Measurements from ENCODE around the gene MGAT5B.

The MGAT5B gene

DNA sequence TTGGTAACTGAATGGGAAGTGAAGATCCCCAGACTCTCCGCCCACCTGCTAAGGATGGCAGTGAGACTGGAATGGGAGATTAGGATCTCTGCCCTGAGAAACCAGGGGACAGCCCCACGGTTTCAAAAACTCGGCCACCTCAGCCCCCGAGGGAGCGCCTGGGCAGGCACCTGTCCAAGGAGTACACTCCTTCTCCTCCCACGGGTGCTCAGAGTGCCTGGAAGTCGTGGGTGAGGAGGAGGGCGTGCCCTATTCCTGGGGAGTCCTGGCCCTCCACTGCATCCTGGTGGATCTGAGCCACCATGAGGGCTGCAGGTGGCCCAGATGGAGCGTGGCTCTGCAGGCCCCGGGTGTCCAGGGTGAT is 78.5 kb downstream of the MGAT5B start:
- no peak for DNase-seq (ENCODE audit: low read depth in 2 of 2, low spot score in 1 of 2)

DNA sequence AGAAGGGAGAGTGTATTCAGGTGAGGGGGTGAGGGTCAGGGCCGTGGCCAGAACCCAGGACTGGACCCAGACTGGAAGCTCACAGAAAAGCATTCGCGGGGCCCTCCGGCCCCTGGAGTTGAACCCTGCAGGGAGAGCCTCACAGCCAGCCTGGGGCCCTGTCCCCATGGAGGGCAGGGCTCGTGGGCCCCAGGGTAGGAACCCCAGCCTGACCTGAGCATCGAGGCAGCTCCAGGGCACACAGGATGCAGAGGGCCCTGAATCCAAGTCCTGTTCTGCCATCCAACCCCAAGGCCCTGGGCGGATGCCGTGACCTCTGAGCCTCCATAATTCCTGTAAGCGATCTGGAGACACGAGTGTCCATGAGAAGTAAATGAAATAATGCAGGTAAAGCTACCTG is 79.1 kb downstream of the MGAT5B start:
- DNase-seq (ENCODE audit: low read depth in 2 of 2, low spot score in 1 of 2), result no peak

DNA sequence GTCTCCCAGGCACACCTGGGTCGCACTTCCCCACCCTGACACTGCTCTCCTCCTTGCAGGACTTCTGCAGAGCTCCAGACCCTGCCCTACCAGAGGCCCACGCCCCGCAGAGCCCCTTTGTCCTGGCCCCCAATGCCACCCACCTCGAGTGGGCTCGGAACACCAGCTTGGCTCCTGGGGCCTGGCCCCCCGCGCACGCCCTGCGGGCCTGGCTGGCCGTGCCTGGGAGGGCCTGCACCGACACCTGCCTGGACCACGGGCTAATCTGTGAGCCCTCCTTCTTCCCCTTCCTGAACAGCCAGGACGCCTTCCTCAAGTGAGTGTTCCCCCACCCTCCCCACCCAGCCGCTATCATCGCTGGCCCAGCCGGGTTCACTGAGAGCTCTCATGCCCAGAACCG is 79.6 kb downstream of the MGAT5B start:
- DNase-seq (ENCODE audit: low read depth in 2 of 2, low spot score in 1 of 2), result no peak

DNA sequence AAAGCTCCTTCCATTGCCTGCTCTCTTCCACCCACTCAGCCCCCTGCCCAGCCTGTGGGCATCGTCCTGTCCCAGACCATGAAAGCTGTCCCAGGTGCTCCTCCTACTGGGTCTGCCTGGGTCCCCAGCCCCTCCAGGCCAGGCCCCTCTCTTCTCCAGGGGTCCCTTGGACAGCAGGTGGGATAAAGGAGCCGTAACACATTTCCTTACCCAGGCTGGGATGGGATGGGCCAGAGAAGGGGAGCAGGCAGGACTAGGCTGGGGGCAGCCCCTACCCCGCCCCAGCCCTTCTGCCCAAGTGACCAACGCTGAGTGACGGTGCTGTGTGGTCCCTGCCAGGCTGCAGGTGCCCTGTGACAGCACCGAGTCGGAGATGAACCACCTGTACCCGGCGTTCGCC is 80.1 kb downstream of the MGAT5B start:
- no peak for DNase-seq (ENCODE audit: low read depth in 2 of 2, low spot score in 1 of 2)

DNA sequence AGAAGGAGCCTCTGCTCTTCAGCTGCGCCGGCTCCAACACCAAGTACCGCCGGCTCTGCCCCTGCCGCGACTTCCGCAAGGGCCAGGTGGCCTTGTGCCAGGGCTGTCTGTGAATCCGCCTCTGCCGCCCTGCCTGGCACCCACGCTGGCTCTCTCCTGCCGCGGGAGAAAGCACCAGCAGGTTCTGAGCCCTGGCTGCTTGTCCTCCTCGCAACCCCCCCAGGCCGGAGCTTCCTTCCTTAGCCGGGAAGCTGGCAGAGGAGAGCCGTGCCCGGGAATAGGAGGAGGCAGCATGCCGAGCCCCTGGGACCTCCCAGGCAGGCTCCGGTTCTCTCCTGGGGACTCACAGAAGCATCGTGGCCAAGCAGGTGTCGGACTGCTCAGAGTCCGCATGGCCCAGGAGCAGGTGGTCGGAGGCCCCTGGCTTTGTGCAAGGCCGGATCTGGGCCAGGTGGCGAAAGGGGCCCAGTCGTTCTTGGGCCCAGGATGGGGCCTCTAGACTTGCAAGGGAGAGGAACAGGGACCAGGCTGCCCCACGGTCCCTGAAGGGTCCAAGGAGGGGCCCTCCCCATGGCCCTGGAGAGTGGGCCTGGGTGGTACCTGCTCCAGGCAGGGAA is 80.6 kb downstream of the MGAT5B start:
- no peak for DNase-seq (ENCODE audit: low read depth in 2 of 2, low spot score in 1 of 2)

DNA sequence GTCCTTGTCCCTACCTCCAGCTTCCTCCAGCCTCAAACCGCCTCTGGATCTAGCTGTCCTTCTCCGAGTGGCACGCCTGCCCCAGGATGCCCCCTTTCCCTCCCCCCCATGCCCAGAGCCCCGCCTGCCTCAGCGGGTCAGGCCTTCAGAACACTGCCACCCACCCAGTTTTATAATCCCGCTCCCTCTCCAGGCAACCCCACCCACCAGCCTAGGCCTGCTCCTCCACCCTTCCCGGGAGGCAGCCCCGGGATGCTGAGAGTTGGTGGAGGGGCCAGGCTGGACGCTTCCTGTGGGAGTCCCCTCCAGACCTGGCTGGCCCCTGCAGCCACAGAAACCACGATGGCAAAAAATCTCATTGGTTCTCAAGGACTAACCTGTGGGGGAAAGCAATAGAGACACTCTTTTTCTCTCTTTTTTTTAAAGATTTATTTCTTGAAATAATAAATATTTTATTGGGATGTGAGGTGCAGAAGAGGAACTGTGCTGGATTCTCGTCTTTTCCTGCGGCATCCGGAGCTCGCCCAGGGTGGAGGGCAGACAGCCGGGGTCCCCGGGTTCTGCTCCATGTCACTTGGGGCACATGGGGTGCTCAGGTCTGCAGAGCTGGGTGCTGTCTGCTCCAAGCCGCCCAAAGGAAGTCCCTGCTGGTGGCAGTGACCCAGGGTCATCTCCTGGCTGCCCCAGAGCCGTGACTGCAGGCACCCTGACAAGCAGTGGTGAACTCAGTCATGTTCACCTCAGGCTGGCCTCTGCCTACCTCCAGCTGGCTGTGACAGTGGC is 81.9 kb downstream of the MGAT5B start:
- no peak for DNase-seq (ENCODE audit: low read depth in 2 of 2, low spot score in 1 of 2)

DNA sequence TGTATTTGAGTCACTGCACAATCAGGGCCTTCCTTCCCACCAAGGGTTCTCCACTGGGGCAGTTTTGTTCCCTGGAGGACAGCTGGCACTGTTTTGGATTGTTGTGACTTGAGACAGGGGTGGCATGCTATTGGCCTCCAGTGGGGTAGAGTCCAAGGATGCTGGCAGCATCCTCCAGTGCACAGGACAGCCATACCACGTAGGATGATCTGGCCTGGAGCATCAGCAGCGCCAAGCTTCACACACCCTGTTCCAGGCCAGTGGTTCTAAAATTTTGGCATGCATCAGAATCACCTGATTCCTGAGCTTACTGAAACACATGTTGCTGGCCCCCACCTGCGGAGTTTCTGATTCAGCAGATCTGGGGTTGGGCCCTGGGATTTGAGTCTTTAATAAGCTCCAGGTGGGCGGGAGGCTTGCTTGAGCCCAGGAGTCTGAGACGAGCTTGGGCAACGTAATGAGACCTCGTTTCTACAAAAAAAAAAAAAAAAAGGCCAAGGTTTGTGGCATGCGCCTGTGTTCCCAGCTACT is 83.2 kb downstream of the MGAT5B start:
- no peak for DNase-seq (ENCODE audit: low read depth in 2 of 2, low spot score in 1 of 2)

DNA sequence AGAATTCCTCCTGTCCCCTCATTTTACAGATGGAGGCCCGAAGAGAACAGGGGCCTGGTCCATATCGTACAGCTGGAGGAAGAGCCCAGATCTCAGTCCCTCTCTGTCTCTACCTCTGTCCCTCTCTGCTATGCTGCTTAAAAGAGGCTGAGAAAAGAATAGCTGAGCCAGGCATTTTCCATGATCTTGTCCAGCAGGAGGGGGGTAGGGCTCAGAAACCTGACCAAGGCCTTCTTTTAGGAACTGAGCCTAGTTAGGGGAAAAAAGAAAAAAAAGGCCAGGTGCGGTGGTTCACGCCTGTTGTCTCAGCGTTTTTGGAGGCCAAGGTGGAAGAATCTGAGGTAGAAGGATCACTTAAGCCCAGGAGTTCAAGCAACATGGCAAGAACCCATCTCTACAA is 84.2 kb downstream of the MGAT5B start:
- no peak for DNase-seq (ENCODE audit: low read depth in 2 of 2, low spot score in 1 of 2)

DNA sequence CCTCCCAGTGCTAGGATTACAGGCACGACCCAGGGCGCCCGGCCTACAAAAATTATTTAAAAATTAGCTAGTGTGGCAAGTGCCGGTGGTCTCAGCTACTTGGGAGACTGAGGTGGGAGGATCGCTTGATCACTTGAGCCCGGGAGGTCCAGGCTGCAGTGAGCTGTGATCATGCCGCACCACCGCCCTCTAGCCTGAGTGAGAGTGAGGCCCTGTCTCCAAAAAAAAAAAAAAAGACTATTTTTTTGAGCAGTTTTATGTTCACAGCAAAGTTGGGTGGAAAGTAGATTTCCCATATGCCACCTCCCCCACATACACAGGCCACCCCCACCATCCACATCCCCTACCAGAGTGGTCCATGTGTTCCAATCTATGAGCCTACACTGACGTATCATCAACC is 84.9 kb downstream of the MGAT5B start:
- DNase-seq (ENCODE audit: low read depth in 2 of 2, low spot score in 1 of 2), result no peak

DNA sequence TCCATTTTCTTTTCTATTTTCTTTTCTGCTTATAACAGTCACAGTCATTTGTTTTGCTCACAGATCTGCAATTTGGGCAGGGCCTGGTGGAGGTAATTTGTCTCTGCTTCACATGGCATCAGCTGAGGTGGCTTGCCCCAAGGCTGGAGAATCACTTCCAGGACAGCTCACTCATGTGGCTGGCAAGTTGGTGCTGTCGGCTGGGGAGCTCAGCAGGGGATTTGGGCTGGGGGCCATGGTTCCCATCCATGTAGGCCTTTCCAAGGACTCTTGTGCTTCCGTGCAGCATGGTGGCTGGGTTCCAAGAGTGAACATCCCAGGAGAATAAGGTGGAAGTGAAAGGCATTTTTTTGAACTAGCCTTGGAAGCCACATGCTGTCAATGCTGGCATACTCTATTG is 85.7 kb downstream of the MGAT5B start:
- no peak for DNase-seq (ENCODE audit: low read depth in 2 of 2, low spot score in 1 of 2)

DNA sequence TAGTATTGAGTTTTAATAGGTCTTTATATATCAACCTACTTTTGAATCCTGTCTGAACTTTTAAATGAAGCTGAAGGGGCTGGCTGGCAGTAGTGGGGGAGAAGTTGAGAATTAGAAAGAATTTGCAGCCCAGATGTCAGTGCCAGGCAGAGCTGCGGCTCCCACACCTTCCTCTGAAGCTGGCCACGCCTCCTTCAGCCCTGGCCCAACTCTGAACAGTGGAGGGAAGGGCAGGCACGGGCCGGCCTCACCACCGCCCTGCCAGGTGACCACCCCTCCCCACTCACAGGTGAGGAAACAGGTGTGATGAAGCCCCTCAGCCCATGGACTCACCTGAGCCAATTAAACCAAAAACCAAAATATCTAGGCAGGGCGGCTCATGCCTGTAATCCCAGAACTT is 87.0 kb downstream of the MGAT5B start:
- DNase-seq (ENCODE audit: low read depth in 2 of 2, low spot score in 1 of 2), result no peak

DNA sequence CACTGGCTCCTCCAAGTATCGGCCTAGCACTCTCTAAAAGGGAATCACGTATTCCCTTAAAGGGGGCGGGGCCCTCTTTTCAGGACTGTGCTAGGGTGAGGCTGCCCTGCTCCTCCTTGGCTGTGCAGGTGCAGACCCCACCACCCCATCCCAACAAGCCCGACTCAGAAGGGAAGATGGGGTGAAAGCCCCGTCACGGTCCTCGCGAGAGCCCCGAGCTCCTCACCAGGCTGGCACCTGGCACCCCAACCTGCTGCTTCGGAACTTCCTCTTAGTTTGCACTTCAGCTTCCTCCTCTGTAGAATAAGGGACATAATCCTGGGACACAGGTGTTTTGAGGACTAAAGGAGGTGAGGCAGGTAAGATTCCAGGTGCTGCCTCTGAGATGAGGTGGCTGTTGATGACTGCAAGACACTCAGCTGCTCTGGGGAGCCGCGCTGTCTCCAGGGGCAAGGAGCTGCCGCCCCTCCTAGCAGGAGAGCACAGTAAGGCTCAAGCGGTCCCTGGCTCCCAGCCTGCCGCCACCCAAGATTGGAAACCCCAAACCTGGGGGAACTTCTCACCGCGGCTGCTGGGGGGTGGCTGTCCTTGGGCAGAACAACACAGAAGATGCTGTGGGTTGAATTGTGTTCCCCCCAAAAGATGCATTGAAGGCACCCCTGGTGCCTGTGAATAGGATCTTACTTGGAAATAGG is 88.8 kb downstream of the MGAT5B start:
- DNase-seq (ENCODE audit: low read depth in 2 of 2, low spot score in 1 of 2), result no peak

DNA sequence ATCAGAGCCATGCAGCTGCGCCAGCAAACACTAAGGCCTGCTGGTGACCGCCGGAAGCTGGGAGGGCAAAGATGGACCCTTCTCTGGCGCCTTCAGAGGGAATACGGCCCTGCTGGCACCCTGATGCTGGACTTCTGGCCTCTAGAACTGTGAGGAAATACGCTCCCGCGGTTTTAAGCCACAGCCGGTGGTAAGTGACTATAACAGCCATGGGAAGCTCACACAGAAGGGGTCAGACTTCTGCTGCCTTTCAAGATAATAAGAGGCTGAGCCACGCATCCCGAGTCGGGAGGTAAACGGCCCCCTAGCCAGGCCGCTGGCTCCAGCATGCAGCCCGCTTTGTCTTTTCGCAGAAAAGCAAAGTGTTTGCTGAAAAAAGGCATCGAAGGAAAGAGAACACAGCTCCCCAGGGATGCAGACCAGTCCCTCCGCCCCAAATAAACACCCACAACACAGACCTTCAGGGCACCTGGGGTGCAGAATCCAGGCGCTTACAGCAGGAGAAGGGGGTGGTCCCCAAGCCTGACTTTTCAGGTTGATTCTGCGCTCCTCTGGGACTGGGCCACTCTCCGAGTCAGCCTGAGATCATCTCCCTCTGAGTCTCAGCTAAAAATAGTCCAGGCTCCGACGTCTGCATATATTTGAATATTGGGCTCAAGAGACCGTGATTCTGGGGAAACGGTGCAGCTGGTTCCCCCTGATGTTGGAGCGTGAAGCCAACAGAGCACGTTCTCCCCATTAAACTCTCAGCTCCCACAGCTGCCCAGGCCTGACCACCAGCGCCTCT is 89.7 kb downstream of the MGAT5B start:
- DNase-seq (ENCODE audit: low read depth in 2 of 2, low spot score in 1 of 2), result no peak

DNA sequence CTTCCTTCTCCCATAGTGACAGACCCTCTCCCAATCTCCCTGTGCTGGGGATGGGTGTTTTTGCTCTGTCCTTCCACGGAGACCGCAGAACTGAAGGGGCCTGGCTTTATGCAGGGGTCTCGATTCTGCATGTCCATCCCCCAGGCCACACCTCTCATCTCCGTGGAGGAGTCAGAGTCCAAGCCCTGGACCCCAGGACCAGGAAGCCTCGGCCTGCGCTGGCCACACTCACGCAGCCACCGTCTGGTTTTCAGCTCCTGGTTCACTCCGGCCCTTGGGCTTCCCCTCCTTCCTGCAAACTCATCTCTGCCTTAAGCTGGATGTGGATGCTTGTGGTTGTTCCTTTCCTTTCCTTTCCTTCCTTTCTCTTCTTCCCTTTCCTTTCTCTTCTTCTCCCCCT is 90.8 kb downstream of the MGAT5B start:
- no peak for DNase-seq (ENCODE audit: low read depth in 2 of 2, low spot score in 1 of 2)

DNA sequence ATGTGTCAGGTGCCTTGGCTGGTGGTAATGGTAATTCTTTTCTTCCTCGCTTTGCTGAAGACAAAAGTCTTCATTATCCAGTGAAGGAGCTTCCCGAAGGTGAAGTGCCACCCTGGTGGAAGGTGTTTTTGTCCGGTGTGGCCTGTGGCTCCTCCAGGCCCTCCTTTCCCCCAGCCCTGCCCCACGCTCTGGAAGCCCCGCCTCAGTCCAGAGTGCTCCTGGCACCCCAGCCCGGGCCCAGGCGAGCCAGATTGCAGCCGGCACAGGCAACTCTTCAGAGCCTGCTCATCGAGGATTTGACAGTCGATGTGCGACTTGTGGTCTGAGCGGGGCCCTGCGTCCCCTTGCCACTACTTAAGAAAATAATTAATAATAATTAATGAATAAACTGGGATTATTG is 93.7 kb downstream of the MGAT5B start:
- no peak for DNase-seq (ENCODE audit: low read depth in 2 of 2, low spot score in 1 of 2)

DNA sequence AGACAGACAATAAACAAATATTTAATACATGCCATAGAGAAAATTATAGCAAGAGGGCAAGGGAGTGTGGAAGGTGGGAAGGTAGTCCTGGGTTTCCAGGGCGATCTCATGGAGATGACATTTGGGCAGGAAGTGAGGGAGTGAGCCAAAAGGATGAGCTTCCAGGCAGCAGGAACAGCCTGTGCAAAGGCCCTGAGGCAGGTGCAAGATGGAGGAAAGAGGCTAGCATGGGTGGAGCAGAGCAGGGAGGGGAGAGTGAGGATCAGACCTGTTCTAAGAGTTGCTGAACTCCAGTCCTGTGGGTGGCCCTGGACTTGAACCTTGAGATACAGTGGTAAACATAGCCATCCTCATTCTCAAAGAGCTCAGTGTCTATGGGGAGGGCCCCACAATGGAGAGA is 94.7 kb downstream of the MGAT5B start:
- DNase-seq (ENCODE audit: low read depth in 2 of 2, low spot score in 1 of 2), result no peak

DNA sequence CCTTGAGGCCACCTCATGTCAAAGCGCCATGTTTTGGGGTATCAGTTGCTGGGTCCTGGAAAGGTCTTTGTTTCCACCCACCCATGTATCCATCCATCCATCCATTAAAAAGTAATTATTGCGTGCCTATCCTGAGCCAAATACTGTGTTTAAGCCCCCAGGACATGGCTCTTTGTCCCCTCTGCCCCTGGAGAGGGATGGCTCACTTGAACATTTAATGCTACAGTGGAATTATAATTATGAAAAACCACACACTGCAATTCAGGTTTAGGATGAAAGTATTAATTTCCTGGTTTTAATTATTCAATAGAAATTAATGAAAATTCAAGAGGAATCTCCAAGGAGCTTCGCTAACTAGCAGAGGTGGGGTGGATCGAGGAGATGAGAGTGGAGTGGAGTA is 97.8 kb downstream of the MGAT5B start:
- no peak for DNase-seq (ENCODE audit: low read depth in 2 of 2, low spot score in 1 of 2)

DNA sequence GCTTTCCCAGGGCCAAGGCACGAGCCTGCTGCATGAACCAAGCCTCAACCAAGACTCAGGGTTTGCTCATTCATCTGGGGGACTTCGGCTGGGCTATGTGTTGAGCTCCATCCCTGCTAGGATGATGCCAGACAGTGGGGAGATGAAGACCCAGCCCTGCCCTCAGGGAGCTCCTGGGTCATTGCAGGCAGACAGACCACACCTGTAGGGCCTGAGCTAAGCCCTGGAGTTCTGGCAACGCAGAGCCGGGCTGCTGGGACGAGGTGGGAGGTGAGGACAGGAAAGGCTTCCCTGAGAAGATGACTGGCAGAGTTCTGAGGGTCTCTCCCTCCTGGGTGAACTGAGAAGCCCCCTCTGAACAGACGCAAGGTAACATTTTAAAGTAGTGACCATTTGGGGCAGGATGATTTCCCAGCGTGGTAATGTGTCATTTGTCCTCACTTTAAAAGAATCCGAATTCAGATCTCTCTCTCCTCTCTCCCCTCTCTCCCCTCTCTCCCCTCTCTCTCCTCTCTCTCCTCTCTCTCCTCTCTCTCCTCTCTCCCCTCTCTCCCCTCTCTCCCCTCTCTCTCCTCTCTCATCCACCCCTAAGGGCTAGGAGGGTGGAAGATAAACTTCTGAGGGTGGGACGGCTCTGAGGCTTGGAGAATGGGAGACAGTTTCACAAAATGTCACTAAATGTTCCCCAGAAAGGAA is 98.4 kb downstream of the MGAT5B start:
- no peak for DNase-seq (ENCODE audit: low read depth in 2 of 2, low spot score in 1 of 2)

DNA sequence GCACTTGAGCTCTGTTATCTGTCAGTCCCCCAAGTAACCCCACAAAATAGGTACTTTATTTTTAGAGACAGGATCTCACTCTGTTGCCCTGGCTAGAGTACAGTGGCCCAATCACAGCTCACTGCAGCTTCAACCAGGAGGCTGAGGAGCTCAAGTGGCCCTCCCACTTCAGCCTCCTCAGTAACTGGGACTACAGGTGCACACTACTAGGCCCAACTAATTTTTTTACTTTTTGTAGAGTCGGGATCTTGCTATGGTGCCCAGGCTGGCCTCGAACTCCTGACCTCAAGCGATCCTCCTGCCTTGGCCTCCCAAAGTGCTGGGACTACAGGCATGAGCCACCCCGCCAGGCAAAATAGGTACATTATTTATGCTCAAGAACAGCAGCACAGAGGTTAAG is 99.6 kb downstream of the MGAT5B start:
- DNase-seq (ENCODE audit: low read depth in 2 of 2, low spot score in 1 of 2), result no peak

DNA sequence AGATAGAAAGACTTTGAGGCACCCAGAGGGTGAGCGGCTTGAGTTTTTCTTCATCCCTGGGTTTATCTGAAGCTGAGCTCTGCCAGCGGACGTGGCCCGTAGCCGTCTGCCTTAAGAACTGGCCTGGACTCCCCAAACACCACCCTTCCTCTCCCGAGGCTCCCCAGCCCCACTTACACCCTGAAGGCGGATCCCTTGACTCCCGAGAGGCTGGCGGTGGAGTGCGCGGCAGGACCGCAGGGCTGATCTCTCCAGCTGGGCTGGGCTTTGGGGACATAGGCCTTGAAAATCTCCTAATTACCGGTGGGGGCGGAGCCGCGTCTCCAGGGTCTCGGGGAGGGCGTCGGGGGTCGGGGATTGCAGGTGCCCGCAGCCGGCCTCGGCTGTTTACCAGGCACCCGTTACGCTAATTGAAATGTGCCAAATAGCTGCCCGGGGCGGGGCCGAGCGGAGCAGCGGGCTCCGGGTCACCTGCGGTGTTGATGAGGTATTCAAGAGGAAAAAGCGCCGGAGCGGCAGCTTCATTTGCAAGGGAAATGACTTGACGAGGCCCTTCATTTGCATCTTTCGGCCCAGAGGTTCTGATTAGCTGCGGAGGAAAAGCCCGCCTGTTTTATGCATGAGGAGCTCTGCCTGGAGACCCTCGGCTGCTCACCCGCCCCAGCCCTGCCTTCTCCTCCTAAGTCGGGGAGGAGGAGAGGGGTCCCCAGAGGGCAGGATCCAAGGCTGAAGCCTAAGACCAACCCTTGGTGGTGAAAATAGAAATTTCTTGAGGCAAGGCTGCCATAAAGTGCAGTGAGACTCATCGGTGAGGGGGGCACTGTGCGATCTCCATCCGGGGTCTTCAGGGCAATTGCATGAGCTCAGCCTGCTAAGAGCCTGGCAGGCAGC is 100.7 kb downstream of the MGAT5B start:
- peak; percentile 16 for DNase-seq (ENCODE audit: low read depth in 2 of 2, low spot score in 1 of 2)
